NCI-H524 treated with DMSO at 0.1 percent for 48 hours (cell line): ENCODE results near the gene ZNG1A.
A peak's percentile ranks its signal among the peaks of the same experiment; 100 is the strongest.
"Not testable (repeated sequence)": the region's sequence is repeated elsewhere in the genome, so short reads cannot be mapped to it uniquely, and the experiment has no call there.

ENCODE experiments used
- DNase-seq: peaks from one replicate; lab custom pipeline; 2025; lab: John Stamatoyannopoulos, UW

ZNG1A gene

DNA sequence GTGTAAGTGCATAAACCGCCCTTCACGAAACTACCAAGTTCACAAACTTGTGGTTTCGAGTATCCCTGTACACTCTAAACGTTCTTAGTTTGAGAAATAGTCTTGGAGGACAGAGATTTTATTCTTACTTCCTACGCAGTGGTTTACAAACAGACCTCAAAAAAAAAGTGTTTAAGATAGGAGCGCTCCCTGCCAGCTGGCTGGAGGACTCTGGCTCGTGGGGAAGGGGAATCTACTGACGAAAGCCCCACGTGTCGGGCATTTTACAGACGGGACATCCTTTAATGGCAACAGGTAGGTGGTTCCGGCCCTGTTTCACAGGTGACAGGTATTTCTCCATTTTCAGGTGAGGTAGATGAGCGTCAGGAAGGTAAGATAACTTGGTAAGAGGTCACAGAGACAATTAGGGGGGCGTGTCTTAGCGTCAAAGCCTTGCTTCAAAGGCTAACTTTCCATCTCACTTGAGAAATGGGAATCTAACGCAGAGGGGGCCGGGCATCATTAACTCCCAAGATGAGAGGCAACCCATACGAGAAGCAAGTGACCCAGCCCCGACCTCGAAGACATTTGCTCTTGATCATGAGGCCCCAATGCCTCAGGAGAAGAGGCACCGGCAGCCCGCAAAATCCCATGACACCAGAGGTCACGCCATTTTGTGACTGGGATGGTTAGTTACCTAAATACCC, 573 bp downstream of the ZNG1A start:
- not testable (repeated sequence) for DNase-seq

DNA sequence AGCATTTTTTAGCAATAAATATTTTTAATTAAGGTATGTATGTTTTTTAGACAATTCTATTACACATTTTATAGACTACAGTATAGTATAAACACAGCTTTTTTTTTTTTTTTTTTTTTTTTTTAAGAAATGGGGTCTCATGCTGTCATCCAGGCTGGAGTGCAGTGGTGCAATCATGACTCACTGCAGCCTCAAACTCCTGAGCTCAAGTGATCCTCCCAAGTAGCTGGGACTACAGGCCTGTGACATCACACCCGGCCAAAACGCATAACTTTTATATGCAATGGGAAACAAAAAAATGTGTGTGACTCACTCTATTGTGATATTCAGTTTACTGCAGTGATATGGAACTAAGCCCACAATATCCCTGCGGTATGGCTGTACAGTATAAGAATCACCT, 9.1 kb downstream of the ZNG1A start:
- not testable (repeated sequence) for DNase-seq

DNA sequence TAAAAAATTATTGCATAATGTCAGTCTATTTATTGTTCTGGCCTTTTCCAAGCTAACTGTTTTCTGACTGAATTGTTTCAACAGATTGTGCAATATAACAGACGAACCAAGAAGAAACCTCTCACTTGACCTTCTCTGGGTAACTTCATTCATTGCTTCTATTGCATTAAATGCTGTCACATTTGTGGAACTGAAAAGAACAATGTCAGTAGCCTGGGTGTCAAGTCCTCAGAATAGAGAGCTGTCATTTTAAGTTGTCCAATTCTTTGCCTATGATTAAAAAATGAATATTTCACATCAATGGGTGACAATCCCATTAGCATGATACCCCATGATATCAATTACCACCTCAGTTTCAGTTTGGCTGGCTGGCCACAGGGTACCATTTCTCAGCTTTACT, 19.0 kb downstream of the ZNG1A start:
- DNase-seq: not testable (repeated sequence)

DNA sequence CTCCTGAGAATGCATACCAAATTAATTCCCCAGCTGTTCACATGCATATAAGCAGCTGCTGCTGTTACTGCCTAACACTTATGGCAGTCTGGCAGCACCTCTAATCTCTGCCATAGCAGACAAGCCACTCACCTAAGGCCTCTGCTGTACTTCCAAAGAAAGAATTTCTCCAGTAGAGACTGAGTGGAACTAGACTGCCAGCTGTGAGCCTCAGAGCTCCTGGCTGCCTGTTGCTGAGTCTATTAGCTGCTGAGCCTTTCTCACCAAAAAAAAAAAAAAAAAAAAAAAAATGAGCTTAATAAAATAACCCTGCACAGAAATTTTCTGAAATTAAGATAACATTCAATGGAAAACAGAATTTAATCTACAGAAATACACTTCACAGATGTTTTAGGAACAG, 27.7 kb downstream of the ZNG1A start:
- DNase-seq: peak; percentile 1

DNA sequence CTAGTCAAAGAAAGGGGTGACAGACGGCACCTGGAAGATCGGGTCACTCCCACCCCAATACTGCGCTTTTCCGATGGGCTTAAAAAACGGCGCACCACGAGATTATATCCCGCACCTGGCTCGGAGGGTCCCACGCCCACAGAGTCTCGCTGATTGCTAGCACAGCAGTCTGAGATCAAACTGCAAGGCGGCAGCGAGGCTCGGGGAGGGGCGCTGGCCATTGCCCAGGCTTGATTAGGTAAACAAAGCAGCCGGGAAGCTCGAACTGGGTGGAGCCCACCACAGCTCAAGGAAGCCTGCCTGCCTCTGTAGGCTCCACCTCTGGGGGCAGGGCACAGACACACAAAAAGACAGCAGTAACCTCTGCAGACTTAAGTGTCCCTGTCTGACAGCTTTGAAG, 39.0 kb downstream of the ZNG1A start:
- DNase-seq: not testable (repeated sequence)

DNA sequence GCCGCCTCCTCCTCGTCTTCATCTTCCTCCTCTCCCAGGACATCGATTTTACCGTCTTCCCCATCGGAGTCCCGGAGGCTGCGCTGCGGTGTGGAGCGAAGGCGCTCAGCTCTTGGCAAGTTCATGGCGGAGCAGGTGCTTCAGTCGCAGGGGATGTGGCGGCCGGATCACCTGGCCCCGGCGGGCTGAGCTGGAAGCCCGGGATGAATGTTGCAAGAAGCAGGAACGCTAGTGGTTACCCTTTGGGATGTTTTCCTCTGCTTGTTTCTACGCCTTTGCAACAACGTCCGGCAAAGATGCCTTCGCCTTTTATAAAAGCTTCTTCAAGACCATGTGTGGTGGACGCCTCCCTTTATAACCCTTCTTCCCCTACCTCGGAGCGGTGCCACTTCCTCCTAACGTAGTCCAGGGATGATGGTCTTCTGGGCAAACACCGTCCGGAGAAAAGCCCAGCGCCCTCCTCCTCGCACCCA, 60.8 kb downstream of the ZNG1A start, which contains the start of gene FOXD4:
TSS of gene FOXD4 (minus strand) at position 423 of the 473 bp plus-strand sequence. CDS start at position 125, 298 bp downstream.
- not testable (repeated sequence) for DNase-seq

DNA sequence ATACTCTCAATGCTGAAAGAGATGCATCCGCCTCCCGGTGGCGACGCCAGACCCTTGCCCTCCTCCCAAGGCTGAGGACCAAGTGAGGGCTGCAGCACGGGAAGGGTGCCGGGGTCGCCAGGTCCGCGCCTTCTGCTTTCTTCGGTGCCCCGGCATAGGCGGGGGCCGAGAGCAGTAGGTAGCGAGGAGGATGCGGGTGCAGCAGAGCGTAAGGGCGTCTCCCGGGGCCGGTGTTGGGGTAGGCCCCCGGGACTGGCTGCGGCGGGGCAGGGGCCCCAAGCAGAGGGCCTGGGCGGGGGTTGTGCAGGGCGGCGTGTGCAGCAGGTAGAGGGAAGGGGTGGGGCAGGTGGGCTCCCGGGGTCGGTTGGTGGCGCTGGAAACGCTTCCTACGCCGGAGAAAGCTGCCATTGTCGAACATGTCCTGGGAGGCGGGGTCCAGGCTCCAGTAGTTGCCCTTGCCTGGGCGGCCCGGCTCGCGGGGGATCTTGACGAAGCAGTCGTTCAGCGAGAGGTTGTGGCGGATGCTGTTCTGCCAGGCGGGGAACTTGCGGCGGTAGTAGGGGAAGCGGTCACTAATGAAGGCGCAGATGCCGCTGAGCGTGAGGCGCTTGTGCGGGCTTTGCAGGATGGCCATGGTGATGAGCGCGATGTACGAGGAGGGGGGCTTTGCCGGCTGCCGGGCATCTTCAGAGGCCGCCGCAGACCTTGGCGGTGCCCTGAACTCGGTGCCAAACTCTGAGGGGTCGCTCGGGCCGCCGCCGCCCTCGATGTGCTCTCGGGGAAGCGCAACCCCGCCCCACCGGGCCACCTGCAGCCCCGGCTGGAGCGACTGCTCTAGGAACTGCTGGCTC, 61.5 kb downstream of the ZNG1A start:
- not testable (repeated sequence) for DNase-seq

DNA sequence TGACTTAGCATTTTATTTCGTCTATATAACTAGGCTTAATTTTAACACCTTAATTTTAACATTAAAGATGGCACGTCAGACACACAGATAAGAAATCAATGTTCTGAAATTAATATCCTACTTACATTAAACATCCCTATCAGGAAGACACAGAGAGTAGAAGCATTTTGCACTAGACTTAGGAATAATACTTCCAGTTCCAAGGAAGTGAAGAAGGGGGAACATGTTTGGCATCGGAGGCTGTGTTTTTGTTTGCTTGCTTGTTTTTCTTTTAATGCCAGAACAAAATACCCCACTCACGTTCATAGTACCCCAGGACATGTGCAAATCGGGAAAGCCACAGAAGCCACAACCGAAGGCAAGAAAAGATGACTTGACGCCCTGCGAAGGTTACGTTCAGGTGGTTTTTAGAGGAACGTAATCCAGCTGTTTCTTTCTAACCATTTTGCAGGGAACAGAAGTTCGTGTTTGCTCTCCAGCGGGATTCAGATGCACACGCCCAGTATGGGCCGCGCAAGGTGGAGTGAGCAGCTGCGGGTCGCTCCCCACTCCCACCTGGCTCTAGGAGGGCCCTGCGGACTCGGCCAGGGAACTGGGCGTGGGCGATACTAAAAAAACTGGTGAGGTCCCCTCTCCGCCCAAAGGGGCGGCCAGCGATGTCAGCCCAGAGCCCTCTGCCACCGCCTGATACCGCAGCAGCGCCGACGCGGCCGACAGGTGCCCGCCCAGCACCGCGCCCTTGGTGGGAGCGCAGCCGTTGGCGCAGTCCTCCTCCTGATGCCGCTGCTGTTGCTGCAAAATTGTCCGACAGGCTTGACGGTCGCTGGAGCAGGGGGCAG, 62.4 kb downstream of the ZNG1A start:
- DNase-seq: not testable (repeated sequence)

DNA sequence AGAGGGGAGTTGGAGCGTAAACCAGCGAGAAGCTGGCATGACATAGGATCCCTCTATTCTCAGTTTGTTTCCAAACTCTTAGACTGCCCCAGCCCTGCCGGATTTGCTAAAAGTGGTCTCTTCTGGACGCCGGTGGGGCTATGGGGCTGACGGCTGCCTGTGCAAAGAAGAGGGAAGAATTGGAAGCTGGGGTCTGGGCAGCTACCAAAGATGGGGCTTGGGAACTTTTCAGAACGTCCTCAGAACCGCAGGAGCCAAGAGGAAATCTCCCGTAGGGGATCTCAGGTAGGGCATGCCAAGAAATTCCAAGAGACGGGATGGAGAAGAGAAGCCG, 63.8 kb downstream of the ZNG1A start:
- not testable (repeated sequence) for DNase-seq

DNA sequence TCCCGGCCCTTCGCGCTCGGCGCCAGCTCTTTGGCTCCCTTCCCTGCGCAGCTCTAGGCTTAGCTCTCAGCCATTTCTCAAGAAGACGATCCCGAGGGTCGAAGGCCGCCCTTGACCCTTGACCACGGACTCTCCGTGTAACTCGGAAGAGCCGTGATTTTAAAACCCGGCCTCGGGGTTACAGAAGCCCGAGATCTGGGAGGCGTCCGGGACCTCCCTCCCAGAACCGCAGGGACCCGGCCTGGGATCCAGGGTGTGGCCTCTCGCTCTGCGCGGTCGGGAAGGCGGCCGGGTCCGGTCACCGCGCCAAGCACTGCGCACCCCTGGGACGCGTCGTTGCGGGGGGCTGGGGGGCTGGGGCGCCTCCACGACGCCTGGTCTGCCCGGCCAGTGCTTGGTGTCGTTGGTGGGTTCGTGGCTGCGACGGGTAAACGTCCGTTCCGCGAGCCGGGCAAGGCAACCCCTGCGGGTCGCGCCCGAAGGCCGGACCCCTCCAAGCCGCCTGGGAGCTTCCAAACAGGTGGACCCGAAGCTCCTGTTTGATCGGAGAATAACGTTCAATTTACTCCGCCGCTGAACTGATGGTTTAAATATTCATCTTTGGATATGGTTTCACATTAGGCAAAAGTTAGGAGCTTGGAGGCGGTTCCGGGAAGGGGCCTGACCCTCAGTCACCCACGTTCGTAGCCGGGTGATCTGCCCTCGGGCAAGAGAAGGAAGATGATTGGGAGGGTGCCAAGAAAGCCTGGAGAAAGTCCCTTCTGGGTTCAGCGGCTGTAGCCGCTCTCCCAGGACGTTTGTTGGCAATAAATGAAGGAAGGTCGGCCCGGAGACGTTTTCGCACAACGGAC, 64.4 kb downstream of the ZNG1A start:
- DNase-seq: not testable (repeated sequence)

DNA sequence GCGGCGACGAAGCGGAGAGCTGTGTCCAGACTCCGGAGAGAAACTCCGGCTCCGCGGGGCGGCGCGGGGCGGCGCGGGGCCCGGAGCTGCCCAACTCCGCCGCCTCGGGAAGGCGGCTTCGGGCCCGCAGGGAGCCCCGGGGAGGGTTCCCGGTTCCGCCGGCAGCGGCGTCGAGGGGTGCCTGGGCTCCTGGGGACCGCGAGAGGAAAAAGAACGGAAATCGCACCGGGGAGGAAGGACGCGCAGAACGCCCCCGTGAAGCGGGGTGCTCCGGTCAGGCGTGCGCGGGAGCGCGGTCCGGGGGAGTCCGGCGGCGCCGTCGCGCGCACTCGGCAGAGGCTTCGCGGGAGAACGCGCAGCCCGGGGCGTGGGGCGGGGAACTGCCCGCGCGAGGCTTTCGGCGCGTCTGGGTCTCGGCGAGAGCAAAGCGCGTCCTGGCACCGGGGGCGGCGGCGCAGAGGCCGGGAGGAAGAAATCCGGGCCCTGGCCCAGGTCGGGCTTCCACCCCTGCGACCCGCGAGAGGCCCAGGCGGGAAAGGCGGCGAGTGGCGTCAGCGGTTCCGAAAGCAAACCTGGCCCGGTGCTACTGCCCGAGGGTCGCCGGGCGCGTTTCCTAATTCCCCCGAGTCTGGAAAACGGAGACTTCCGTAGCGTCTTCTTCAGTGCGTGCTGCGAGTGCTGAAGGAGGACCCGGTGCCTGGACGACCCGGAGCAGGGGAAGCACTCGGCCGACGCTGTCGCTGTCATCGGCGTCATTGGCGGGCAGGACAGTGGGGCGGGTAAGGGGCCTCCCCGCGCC, 65.2 kb downstream of the ZNG1A start:
- not testable (repeated sequence) for DNase-seq

DNA sequence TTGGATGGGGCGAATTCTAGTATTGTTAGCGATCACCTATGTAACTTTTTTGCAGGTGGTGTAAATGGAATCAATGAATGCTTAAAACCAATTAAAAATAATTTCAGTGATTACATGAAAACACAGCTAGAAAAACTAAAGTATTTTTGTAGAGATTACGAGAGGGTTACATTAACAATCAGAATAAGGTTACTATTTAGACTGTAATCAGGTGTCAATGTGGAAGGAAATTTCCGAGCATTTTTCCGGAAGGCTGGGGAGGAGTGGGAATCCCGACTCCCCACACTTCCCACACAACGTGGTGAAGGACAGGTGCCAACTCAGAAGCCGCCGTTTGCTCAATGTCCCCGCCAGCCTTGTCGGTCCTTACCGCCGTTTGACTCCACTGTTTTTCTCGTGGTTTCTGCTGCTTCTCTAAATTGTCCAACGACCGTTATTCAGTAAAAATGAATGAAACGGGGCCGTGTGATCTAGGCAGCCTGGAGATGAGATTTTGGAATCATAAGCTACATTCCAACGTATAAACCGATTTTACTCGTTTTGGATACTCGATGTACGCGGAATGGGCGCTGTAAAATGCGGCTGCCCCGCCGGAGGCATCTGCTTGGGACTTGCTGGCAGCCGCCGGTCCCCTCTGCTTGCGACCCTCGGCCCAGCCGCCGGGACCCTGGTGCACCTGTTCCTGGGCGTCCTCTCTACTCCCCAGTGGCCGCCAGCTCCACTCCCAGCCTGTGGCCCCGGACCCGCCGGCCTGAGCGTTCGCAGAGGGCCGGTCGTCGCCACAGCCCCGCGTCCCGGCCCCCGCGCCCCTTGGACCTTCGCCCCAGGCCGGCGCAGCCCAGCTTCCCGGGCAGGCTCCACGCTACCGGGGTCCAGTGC, 66.0 kb downstream of the ZNG1A start:
- not testable (repeated sequence) for DNase-seq

DNA sequence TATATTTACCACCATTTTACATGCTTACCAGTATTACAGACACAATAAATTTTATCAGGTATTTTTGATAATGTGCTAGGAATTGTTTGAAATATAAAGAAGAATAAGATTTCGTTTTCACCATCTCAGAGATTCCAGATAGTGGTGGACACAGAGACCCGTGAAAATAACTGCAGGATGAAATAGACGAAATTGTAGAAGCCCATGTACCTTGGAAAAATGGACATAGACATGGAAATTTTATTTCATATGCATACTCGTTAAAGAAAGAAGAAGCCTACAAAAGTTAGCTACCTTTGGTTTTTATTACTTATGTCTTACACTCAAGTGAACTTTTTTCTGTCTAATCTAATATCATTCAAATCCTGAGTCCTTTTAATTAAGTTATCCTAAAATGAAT, 68.2 kb downstream of the ZNG1A start:
- DNase-seq: not testable (repeated sequence)

DNA sequence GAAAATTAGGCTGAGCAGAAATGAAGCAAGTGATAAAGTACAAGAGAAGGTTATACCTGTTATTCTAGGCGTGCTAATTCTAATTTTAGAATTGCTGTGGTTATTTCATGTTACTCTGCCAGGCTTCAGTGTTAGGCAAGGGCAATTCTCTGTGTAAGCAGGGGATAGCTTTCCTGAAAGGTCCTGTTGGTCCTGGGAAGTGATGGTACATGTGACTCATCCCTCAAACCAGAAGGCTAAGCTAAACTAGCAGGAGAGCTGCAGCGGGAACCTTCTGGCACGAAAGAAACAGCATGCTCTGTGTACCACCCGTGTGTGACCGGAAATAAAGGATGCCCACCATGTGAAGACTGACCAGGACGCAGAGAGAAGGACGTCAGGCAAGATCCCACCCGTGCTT, 69.3 kb downstream of the ZNG1A start:
- not testable (repeated sequence) for DNase-seq

DNA sequence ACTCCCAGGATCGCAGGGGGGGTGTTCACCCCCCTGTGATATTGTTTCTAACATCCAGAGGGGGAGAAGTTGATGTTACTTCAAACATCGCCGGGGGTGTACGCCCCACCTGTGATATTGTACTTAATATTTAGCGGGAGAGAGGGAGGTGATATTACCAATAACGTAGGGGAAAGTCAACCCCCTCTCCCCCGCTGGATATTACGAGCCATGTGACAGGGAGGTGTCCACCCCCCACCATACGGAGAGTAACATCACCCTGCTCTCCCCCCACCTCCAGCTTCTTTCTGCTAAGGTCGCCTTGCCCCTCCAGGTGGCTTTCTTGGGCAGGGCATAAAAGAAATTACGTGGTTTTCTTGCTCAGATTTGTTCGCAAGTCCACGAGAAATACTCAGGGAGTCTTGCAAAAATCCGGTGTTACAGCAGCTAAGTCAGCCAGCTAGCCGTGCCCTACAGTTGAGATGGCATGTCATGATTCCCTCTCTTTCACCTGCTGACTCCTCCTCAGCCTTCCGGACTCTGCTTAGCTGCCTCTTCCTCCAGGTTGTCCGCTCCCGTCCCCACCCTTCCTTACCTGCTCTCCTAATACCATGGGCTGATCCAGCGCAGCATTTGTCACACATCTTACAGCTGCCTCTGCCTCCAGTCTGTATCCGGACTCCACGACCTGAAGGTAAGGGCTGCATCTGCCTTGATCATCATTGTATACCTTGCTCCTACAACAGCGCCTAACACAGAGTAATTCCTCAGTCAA, 69.9 kb downstream of the ZNG1A start:
- not testable (repeated sequence) for DNase-seq

DNA sequence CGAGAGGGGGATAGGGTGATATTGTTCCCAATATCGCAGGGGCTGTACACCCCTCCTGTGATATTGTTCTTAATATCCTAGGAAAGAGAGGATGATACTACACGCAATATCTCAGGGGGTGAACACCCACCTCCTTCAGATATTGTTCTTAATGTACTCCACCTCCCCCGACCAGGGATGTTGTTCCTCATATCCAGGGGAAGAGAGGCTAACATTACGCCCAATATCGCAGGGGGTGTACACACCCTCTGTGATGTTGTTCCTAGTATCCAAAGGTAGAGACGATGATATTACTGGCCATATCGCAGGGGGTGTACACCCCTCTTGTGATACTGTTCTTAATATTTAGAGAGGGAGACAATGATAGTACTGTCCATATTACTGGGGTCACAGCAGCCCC, 72.9 kb downstream of the ZNG1A start:
- DNase-seq: not testable (repeated sequence)

DNA sequence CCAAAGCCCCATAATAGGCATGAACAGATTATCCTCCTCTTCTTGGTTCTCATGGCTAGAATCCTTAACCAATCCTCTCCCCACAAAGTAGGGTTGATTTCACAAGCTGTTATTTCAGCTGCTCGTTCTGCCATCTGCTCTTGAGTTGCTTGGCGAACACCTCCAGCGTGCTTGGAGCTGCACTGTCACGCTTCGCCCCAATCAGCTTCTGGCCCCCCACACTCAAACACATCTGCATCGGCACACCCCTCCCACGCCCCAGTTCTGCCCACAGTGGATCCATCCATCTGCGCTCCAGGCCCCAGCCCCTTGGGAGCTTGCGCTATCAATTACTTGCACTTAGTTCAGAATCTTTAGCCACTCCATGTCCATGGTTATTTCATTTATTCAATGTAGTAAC, 78.4 kb downstream of the ZNG1A start:
- DNase-seq: not testable (repeated sequence)

DNA sequence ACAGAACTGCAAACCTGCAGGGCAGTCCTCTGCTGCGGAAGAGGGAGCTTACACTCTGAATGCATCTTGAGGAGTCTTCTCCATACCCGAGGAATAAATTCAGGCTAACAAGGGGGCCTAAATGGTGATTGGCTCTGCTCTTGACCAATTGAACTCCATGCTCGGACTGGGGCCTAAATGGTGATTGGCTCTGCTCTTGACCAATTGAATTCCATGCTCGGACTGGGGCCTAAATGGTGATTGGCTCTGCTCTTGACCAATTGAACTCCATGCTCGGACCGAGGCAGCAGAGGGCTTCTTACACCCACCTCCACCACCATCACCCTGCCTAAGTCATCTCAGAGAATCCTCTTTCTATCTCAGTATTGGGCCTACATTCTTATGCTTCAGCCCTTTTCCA, 79.0 kb downstream of the ZNG1A start:
- not testable (repeated sequence) for DNase-seq

DNA sequence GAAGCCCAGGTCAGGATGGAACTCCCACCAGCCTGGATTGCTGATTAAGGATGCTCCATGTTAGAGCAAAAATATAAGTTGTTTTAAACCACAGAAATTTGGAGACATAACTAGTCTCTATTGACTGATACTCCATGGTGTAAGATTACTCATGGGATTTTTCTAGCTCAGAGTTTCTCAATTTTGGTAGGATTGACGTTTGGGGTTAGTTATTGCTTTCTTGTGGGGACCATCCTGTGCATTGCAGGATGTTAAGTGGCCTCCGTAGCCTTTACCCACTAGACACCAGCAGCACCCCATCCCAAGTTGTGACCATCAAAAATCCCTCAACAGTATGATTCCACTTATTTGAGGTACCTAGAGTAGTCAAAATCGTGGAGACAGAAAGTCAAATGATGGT, 80.1 kb downstream of the ZNG1A start:
- not testable (repeated sequence) for DNase-seq
